Hematopoietic multipotent progenitor cell treated with erythropoietin and hydrocortisone succinate and interleukin-3 and kit ligand, for 6 days (in vitro differentiated cells): ENCODE data around the gene FOXP2.
"Not testable (repeated sequence)": the region's sequence is repeated elsewhere in the genome, so short reads cannot be mapped to it uniquely, and the experiment has no call there.

Source experiments
- DNase-seq: peaks from one replicate; pipeline ENCODE4 v3.0.0-alpha.2; 2015

The FOXP2 gene

DNA sequence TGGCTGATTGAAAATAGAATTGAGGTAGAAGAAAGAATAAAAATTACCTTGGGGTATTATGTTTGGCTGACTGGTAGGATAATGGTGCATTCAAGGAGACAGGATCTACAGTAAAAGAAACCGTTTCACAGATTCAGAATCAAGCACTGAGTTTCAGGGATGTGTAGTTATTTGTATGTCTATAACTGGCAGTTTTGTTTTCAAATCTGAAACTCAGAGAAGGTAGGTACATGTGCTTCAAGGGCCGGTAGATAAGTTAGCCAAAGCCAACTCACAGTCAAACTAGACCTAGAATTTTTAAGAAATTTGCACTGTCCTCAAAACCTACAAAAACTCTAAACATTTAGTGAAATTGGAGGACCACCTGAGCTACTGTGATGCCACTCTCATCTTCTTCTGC, 191.5 kb downstream of the FOXP2 start:
- no peak for DNase-seq

DNA sequence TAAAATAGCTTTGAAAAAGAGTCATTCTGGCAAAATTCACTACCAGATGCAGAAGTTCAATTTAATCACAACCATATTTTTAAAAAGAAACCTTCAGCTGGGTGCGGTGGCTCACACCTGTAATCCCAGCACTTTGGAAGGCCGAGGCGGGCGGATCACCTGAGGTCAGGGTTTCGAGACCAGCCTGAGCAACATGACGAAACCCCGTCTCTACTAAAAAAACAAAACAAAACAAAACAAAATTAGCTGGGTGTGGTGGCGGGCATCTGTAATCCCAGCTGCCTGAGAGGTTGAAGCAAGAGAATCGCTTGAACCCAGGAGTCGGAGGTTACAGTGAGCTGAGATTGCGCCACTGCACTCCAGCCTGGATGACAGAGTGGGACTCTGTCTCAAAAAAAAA, 194.2 kb downstream of the FOXP2 start:
- not testable (repeated sequence) for DNase-seq

DNA sequence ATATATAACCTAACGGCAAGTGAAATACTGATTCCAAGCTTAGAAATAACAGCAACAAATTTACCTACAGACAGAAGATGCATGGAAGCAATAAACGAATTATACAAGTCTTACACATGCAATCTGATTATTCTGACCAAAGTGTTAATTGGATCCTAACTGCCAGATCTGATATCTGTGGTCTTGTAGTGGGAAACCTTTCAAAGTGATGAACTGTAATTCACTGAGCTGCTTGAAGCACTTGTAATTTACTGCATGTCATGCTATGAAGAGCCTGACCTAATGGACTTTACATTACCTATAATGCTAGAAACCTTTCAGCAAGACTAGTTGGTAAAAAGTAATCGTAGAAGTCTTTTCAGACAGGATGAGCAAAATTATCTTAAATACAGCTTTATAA, 205.6 kb downstream of the FOXP2 start:
- DNase-seq: no peak

DNA sequence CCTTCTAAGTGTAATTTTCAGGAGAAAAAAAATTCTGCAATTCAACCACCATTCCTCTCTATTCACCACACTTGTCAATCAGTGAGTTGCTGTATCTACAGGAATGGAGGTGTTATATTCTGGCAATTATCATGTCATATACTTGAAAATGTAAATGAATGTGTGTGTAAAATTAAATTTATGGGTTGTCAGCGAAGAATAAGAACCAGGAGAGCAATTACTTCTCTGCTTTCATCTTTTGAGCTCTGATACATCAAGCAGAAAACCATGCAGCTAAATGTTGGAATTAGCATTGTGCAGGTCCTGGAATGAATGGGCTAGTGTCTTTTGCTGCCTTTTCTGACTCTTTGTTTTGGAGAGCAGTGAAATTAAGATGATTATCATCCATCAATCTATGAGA, 207.6 kb downstream of the FOXP2 start:
- DNase-seq: no peak

DNA sequence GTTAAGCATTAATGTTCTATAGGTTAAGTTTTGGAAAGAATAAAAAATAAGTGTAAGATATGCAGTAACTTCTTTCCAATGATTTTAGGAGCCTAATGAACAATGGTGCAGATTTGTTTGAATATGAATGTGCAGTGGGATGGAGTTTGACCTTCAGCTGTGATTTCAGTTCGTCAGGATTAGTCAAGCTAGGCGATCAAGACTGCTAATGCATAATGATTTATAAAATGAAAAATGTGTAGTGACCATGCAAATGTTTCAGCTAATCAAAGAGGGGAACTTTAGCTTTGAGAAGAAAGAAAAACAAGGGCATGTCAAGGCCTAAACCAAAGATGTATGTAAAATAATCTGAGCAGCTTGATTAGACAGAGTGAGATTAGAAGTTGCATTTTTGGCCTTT, 208.5 kb downstream of the FOXP2 start:
- no peak for DNase-seq

DNA sequence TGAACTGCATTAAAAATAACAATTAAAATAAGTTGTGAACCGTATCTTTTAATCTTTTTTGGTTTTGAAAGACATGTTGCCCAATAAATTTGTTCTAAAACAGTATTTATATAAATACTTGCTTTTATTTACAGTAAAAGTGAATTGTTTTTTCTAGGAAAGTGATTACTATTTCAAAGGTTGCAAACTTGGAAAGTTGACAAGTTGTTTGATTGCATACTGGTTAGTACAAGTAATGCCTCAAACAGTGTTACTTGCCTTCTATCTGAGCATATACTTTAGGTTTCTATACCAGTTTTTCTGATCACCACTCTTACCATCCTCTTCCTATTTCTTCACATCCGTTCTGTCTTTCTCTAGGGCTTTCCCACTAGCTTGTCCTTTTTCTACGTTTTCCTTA, 212.6 kb downstream of the FOXP2 start:
- DNase-seq: no peak

DNA sequence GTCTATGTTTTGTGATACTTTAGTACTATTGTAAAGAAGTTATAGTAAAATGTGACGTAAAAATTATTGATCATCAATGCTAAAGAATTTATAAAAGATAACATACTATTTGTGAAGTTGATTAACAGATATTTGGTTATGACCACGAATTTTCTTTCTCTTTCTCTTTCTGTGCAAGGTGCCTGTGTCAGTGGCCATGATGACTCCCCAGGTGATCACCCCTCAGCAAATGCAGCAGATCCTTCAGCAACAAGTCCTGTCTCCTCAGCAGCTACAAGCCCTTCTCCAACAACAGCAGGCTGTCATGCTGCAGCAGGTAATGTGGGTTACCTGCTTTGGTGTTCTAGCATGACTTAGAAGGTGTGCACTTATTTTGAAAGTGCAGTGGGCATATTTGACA, 213.7 kb downstream of the FOXP2 start:
- DNase-seq: no peak

DNA sequence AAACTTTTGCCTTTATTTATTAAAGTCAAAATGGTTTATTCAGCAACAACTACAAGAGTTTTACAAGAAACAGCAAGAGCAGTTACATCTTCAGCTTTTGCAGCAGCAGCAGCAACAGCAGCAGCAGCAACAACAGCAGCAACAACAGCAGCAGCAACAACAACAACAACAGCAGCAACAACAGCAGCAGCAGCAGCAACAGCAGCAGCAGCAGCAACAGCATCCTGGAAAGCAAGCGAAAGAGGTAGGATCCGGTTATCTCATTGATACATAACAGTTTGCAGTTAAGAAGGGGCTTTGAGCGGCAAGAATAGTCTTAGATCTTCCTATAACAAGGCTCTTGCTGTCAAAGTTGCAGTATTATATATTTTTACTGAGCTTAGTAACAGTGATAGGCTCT, 215.1 kb downstream of the FOXP2 start:
- DNase-seq: no peak

DNA sequence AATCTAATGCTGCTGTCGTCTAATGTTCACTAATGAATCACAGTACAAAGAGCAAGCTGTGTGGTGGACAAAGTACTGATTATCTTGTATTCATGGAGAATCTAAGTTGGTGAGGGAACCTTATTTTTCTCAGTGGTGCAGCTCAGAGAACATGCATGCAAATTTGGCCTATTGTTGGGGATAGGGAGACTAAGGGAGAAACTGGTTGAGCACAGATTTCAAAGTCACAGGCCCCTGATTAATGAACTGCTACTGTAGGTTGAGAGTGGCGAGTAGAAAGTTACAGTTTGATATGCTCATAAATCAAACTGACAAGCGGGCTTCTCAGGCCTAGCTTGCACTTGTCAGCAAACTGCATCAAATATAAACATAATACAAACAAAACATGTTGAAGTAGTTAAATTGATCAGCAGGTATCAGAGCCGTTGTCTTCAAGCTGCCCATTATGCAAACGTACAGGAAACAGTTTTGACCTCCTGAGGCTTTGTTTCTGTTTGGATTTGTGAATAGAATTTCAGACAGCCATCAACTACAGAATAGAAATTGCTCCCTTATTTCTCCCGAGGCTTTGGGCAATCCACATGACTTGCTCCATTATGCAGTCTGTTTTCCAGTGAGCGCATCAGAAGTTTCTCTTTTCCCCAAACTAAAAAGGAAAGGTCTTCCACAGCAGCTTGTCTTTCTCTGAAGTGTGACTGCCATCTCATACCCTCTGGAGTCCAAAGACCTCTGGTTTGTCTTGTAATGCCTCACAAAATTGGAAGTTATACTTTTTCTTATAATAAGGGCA, 215.8 kb downstream of the FOXP2 start:
- no peak for DNase-seq

DNA sequence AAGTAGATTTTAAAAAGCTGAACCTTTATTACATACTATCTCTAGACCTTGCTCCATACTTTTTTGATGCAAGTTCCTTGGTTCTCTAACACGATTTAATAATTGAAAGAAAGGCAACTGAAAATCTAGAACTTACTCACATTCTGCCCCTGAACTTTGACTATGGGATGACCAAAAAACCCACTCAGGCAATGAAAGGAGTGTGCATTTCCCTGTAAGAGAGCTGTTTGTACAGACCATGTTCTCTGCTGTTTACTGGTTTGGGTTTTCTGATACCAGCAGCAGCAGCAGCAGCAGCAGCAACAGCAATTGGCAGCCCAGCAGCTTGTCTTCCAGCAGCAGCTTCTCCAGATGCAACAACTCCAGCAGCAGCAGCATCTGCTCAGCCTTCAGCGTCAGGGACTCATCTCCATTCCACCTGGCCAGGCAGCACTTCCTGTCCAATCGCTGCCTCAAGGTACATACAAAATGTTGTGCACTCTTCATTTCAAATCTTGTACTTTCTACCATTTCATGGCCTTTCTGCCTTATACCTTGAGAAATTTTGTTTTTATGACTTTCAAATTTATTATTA, 216.7 kb downstream of the FOXP2 start:
- no peak for DNase-seq

DNA sequence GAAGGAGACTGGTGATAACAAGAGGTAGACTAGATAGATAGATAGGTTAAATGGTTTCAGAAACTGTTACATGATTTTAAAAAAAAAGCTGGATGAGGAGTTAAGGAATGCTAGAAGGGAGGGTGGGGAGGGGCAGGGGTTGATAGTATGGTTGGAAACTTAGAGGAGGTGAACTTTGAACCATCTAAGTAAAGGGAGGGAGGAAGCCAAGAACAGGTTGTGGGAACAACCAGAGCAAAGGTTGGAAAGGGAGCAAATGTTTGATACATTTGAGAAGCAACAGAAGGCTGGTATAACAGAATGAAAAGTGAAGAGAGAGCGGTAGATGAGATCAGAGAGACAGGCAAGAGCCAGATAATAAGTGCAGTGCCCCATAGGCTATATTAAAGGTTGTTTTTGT, 224.8 kb downstream of the FOXP2 start:
- no peak for DNase-seq

DNA sequence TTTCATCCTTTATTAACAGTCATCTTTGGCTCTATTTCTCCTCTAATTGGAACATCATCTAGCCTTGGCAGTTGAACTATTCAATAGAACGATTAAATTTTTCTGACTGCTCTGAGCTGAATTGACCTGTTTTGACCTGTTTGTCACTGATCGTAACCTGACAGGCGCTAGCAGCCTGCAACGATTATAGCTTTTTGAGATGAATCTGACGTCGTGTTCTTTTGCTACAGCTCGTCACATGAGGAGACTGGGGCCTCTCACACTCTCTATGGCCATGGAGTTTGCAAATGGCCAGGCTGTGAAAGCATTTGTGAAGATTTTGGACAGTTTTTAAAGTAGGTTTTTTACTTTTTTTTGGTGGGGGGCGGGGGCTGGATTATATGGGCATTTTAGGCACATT, 229.8 kb downstream of the FOXP2 start:
- no peak for DNase-seq

DNA sequence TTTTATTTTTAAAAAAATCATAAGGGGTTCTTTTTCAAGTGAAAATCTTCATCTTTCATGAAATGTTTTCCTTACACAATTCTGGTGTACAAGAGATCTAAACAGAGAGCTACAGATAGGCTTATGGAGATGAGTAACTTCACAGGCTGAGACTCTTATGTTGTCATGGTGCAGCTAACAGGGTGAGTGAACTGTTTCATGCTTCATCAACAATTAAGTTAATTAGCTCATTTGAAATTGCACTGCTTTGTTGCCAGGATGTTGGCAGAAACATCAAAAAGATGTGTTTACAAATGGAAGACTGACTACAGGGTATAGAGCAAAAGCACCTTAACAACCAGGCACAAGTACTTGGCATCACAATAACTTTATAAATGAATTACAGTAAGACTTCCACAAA, 230.8 kb downstream of the FOXP2 start:
- no peak for DNase-seq

DNA sequence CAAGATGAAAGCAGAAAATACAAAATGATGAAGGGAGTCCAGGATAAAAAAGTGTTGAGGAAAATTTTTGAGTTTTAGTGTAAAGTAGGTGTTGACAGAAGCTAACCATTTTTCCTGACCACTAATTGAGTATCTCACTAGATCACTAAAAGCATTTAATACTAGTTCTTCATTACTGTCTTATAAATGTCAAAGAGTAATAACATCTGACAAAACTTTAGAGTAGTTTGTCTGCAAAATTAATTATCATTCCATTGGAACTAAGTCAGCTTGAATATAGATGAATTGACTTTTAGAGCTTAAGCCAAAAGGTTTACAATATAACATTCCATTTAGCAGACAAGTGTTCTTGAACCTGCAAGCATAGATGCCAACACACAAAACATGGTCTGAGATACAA, 232.9 kb downstream of the FOXP2 start:
- no peak for DNase-seq

DNA sequence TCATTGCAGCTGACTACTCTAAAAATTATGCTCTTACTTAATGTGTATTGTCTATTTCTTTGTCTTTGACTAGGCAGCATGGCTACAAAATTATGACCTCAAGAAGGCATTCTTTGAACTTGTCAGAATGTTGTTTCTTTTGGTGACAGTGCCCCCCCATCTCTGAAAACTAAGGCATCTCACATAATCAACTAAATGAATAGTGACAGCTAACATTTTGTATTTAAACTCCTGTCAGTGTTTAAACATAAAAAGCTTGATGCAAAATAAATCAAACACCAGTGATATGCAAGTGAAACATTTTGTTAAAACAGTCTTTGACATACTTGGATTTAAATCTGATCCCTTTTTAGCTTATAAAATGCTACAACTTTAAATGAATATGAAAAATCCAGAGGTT, 233.5 kb downstream of the FOXP2 start:
- DNase-seq: no peak

DNA sequence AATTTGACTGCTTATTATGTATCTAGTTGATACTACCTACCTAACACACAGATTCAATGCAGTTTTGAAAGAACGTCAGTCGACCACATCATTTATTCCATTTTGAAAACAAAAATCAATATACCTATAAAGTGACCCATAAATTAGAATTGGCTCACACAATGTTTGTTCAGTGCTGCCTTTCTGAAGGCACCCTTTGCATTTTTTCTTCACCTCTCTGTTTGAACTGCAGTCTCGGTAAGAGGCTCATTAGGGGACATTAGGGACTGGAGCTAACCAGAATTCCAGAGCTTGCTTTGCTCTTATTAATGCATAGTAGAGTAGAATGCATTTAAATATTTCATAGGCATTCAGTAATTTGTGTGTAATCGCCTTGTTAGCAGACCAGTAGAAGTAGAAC, 234.1 kb downstream of the FOXP2 start:
- no peak for DNase-seq

DNA sequence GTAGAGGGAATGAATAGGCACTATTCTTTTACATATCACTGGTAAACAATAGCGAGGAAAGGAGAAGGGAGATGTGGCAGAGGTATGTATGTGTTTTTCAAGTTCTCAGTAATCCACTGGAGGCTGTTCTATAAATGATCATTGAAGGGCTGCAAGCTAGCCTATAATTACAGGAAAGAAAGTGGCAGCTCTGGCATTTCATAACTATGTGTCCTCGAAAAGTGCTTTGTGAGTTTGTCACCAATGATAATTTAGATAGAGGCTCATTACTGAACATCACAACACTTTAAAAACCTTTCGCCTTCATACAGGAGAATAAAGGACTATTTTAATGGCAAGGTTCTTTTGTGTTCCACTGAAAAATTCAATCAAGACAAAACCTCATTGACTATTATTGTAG, 235.1 kb downstream of the FOXP2 start:
- DNase-seq: no peak

DNA sequence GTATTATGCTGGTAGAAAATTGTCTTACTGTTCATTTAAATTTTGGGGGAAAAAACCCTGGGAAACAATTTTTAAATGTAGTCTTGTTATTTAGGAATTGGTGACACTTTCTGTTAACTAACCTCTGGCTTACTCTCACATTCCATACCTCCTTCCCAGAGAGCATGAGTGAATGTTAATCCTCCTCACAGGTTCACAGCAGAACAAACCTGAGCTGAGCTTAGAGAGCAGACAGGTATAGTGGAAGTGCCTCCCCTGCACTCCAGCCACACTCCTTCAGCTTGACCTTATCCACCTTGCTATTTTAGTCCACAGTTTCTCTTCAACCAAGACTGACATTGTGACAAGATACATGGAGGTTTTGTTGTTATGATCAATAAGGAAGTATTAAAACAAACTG, 235.9 kb downstream of the FOXP2 start:
- DNase-seq: no peak

DNA sequence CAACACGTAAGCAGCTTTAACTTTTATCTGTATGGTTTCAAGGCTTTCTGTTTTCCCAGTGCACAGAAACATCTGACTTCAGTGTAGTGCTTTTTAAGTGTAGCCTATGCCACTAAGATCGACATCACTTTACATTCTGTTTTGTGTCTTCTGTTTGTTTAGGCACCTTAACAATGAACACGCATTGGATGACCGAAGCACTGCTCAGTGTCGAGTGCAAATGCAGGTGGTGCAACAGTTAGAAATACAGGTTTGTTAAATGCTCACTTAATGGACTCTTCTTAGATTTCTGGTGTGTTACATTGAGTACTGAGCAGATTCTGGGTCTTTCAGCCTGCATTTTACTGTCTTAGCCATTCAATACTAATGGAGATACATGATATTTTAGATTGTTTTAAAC, 237.4 kb downstream of the FOXP2 start:
- DNase-seq: no peak

DNA sequence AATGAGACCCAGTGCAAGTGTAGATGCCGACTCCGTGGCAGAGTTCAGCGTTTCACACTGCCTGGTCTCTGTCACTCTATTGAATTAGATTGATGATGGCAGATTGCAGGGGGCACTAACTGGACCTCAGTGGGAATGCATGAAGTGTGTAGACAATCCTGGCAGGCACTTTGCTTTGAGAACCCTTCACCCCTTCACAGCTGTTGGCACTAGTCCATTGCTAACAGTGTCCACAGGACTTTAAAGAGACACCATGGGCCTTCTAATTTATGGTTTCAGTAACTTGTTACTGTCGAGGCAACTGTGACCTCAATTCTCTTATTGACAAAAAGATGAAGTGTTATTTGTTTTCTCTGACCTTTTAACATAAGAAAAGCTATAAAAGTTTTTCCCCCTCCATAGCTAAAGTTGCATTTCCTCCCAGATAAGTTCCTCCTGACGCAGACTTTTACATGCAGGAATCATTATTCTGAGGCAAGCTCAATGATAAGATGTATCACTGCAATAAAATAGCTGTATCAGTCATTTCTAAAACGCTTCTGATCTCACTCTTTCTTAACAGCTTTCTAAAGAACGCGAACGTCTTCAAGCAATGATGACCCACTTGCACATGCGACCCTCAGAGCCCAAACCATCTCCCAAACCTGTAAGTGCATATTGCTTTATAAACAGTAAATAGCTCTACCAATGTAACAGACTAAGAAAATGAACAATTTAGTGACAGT, 238.9 kb downstream of the FOXP2 start:
- DNase-seq: no peak

DNA sequence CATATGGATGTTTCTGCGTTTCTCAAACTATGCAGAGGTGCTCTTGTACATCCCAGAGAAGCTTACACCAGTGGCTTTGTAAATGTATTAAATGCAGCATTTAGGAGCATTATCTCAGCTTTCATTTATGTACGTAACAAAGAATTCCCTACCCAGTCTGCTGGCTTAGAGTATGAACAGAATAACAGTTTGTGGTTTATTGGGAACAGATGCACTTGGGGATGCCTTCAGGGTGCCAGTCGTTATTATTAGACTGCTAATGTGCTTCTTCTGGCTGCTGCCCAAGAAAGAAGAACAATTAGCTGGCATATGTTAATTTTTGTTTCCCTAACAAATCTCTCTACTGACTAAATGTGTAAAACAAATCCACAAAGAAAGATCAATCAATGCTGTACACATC, 241.9 kb downstream of the FOXP2 start:
- no peak for DNase-seq

DNA sequence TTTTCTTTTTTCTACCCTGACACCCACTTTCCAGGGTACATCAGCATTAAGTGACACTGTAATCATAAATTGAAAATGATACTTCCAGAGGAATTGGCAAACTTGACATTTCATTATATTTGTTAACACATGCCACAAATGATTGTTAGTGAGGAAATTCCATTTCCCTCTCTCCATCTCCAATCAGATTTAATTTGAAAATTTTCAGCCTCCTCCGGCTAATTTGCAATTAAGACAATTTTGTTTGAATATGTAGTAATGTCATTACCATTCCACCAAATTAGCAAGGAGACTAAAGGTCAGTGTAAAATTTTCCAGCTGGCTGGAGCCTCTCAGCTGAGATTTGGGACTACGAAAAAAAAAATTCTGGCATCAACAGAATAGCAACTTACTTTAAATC, 242.7 kb downstream of the FOXP2 start:
- no peak for DNase-seq

DNA sequence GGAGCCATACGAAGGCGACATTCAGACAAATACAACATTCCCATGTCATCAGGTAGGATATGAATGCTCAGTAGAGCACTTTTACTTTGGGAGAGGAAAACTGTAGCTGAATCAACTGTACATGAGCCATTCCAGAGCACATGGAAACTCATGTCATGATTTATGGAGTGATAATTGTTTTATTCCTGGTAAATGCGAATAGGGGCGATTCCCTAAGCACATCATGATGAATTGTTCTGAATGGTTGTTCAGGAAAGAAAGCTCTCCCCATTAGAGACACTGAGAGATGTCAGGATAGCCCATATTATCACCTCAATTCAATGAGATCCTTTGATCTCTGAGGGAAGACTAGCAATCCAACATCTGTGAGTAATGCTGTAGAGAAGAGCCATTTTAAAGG, 243.6 kb downstream of the FOXP2 start:
- no peak for DNase-seq

DNA sequence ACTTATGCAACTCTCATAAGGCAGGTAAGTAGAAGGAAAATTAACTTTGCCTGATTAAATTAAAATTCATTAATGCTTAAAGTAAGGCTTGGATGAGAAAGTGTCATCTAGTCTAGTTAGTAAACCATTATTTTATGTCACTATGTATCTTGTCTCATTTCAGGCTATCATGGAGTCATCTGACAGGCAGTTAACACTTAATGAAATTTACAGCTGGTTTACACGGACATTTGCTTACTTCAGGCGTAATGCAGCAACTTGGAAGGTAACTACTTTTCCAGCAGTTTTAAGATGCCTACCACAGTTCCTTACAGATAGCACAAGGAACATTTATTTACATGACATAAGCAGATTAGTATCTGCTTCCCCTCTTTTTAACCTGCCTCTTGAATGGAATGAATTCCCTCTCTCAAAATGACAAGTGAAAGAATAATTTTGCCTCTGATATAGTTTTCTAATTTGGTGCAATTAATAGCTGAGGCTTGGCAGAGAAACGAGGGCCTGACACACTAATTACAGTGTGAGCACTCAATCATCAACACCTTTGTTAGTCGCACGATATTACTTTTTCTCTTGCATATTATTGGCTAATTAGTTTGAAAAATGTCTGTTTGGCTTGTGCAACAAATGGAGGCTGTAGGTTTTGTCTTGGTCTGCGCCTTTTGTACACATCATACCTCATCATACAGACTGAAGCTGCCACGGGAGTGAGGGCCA, 245.0 kb downstream of the FOXP2 start:
- no peak for DNase-seq
